A673 (cell line): ENCODE measurements around the gene ZC3H11A.

ENCODE experiments used
- CTCF ChIP-seq: fragments of 300-800, 200-600 bp; sonication (generic); conservative IDR thresholded peaks from 2 replicates; pipeline ENCODE4 v1.5.1; 2017; ENCODE audit warnings: low read depth, mild to moderate bottlenecking, antibody characterized with exemption, low read length, moderate library complexity, mixed read lengths
- EZH2 ChIP-seq: fragments of 200-600 bp; sonication (generic); IDR thresholded peaks from 2 replicates; pipeline ENCODE4 v1.6.1; 2017; ENCODE audit warnings: borderline replicate concordance, low read depth, mild to moderate bottlenecking, mixed read lengths, antibody characterized with exemption, low read length; ENCODE audit not compliant: poor library complexity, severe bottlenecking

- TF ChIP-seq CTCF: peak; percentile 35; the same call in 1 of the 2 replicates
- no peak for TF ChIP-seq EZH2
Measured at GRCh38 chr1:203776636-203777035, 18.8 kb upstream of the ZC3H11A start.
